Skin of body (tissue), 2 donors: Measurements from ENCODE around the gene MTTP. TPM values are rescaled to one million over a fixed set of nuclear protein-coding genes. Genes with fewer than 3 reads are reported as not detected.

Source experiments
- DNase-seq: peaks from one replicate; lab custom pipeline; 2025; lab: John Stamatoyannopoulos, UW
- total RNA-seq: library from RNA; depleted of rRNA; stranded (reverse); fragments of >200 nt; gene quantifications from one replicate; pipeline ENCODE4 v1.2.3, GENCODE V29; 2014

MTTP gene
- total RNA-seq, 1 donor from 2014 or later = 0.30 TPM

- no peak for DNase-seq
Measured at GRCh38 chr4:99640676-99641075, 66.1 kb downstream of the MTTP start.

DNA sequence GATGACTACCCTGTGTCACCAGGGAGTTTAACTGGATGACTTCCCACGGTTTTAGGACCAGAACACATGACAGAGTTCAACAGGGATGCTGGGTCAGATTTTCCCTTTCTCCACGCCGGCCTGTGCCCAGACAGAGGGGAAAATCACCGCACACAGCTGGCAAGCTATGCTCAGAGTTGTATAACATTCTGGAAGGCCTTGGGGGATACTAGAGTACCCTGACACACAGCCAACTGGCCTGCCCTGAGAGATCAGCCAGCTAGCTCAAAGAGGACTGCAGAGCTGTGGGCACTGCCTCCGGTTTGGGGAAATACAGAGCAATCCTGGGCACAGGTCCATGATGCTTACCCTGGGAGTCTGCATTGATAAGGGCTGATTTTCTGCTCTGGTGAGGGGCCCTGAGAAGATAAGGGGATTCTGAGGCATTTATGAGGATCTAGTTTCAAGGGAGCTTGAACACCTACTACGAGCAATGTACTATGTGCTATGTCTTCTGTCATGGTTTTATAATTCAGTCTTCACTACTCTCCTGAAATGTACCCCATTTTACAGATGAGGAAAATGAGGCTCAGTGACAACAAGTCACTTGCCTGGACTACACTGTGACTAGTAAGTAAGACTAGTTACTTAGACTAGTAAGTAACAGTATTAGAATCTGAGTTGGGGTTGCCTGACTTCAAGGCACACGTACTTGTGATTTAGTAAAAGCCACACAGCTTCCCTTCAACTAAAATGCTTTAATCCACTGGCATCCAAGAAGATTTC is 68.3 kb downstream of the MTTP start:
- no peak for DNase-seq

DNA sequence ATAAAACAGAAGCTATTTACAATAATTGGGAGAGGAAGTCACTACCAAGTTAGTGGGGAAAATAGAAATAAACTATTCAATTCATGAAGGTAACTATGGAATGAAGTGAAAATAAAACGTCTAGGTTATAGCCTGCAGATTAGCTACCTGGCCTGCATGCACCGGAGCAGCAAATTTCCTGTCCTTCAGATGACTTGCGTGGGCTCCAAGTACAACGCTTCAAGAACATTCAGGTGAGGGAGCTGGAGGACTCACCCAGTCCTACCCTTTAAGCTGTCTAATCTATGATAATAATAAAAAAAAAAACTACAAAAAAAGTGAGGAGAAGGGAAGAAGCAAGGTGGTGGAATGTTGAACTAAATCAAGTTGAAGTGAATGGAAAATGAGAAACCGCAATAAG is 69.8 kb downstream of the MTTP start:
- DNase-seq = no peak

- no peak for DNase-seq
Measured at GRCh38 chr4:99645036-99645435, 70.4 kb downstream of the MTTP start.

DNA sequence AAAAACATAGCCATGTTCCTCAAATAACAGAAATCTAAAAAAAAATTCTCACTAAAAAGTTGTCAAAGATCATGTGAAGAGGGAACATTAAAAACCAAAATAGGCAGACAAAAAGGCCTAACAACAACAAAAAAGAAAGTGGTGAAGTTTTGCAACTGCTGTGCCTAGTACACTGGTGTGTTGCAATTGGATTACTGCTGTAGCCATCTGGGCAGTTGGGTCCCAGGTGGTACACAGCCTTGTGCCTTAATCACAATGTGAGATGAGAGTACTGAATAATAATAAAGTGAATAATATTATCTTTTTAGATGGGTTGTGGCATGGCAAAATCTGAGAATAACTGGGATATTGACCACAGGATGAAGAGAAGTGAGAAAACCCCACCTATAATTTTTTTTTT is 71.0 kb downstream of the MTTP start:
- no peak for DNase-seq

DNA sequence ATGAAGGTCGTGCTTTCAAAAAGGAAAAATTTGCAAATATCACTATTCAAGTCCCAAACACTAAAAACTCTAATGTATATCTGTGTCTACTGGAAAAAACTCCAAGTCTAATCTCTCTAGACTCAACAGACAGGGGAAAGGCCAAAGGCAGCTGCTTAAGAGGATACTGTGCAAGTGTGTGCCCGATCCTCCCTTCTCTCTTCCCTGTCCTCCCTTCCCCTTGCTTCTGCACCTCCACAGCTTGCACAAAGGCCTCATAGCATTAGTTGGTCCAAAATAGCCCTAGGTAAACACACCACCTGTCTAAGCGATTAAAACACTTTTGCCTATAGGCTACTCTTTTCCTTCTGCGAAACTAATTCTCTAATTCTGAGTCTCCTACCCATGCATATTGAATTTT is 72.4 kb downstream of the MTTP start:
- no peak for DNase-seq

DNA sequence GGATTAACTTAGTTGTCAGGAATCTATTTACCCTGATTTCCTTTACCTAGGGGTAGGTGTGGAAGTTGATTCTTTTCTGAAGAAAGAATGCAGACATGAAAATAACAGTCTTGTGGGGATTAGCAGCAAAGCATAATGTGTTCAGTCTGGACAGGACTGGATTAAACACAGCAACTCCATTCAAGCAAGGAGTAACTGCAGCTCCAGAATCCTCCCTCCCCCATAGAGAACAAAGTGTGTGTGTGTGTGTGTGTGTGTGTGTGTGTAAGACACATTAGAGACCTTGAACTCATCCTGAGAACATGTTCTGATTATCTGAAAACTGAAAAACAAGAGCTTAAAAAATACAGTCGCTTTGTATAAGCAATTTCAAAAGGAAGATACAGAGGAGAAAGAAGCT is 73.7 kb downstream of the MTTP start:
- DNase-seq = no peak

DNA sequence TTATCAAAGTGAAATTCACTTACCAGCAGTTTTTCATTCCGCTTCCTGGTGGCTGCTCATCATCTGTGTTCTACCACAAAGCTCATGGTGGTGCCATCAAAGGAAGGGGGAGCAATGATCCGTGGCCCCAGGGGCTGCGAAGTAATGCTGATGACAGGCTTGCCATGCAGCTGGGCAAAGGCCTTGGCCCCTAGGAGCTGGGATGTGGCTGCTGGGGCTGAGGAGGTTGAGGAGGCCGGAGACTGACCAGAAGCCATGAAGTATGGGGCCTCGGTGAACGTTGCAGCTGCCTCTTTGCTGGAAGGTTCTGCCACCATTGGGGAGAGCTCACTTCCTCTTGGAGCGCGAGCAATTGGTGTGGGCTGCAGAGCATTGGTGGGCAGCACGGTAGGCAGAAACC is 74.6 kb downstream of the MTTP start:
- no peak for DNase-seq

DNA sequence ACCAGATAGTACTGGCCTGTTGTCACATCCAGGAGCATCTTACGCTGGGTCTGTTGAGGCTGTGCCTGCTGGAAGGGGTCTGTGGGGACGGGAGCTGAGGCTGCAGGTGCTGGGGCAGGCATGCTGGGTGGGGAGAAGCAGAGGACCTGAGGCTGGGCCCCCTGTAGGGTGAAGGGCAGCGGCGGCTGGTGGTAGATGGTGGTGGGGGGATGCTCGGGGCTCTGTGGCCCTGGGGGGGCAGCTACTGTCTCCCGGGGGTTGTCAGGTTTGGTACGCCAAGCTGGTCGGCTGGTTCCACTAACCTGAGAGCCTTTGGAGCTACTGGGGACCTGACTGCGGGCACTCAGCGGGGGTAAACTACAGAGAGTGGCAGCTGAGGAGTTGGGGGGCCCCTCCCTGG is 75.2 kb downstream of the MTTP start:
- DNase-seq = no peak

DNA sequence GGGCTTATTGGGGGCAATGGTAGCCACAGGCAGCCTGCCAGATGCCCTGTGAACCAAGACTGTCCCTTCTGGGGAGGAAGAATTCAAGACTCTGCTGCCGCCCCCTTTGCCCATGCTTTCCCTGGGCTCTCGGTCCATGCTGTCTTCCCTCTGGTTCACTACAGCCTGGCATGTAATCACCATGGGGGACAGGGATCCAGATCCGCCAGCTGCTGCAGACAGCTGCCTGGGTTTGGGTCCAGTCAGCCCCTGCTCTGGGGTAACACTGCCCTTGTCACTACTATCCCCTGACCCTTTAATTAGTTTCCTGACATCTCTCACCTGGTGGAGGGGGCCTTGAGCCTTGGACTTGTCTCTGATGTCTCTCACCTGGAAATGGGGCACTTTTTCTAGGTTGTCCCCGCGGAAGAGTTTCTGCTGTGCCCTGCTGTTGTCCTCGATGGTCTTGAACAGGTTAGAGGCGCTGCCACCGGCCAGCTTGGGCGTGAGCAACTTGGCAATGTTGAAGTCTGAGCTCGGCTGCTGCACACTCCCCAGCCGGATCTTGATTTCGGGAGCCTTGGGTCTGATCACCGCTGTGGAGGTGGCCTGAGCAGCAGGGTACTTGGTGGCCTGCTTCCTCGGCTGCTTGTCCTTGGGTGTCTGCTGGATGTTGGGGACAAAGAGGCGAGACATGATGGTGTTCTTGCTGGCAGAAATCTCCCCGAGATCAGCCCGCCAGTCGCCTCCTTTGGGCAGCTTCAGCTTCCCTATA is 76.6 kb downstream of the MTTP start:
- no peak for DNase-seq

DNA sequence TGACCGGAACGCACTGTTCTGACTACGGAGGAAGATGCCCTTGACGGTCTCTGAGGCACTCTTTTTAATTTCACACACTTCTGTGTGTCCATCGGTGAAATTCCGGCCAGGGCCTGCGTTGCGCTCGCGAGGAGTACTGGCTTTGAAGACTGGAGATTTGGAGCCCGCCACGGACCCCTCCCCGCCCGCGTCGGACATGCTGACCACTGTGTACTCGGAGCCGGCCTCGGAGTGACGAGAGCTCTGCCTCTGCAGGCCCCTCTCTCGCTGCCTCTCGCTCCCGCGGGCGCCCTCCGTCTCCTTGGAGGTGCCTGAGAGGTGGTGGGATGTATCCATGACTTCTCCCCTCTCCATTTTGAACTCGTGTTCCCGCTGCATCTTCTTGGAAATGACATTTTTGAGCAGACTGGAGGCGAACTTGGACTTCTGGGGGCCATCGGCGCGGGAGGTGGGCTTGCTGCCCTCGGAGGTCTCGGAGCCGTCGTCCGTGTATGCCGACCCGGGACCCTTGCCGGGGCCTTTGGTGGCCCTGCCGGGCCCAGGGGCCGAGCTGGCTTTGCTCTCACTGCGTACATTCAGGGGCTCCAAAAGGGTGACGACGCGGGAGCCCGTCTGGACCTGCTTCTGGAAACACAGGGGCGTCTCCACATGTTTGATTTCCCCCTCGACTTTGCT is 77.3 kb downstream of the MTTP start:
- DNase-seq = no peak

GRCh38 chr4:99652596-99653436 is 78.2 kb downstream of the MTTP start:
- DNase-seq = no peak

- DNase-seq = no peak
Measured at GRCh38 chr4:99653916-99654315, 79.3 kb downstream of the MTTP start.

- no peak for DNase-seq
Measured at GRCh38 chr4:99654361-99654761, 79.7 kb downstream of the MTTP start.

- DNase-seq = no peak
Measured at GRCh38 chr4:99655308-99656081, 80.9 kb downstream of the MTTP start.

- no peak for DNase-seq
Measured at GRCh38 chr4:99657798-99658197, 83.2 kb downstream of the MTTP start, which contains the start of gene C4orf54. Gene C4orf54 (minus strand): TSS chr4:99657828. CDS start chr4:99654648, 3,180 bp downstream.

GRCh38 chr4:99658666-99659065 is 84.0 kb downstream of the MTTP start:
- no peak for DNase-seq

DNA sequence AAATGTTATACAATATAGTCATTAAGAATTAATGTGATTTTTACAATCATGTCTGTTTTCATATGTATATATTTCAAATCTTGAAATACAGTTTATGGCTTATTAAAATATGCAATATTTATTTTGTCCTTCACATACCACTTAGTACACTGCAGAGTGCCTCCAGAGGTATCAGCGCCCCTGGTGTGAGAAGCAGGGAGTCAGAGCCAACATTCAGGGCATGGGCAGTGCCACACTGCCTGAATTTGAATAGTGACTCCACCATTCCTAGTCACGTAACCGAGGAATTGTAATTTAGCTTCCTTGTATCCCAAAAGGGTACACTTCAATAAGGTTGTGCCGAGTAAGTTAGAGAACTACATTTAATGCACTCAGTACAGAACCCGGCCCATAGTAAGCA is 87.3 kb downstream of the MTTP start:
- no peak for DNase-seq

- DNase-seq = no peak
Measured at GRCh38 chr4:99664716-99665115, 90.1 kb downstream of the MTTP start.

GRCh38 chr4:99665983-99666382 is 91.4 kb downstream of the MTTP start:
- DNase-seq = no peak

DNA sequence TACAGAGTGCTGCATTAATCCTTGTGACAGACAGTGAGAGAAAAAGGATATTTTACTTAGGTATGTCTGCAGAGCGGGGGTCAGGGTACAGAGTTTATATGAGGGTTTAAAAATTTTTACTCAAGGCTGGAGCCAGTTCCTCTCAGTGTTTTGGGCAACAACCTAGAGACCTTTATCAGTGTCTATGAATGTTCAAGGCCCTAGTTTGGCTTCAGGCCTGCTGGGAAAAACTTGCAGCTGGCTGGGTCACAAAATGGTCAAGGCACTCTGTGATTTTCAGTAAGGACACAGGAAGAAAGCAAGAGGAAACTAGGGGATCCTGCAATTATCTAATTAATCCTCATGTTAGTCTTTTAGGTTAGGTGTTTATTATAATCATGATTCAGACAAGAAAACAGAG is 93.8 kb downstream of the MTTP start:
- no peak for DNase-seq
